Endothelial cell of umbilical vein (primary cell): ENCODE measurements around the gene GARIN1A.

Experiments
- CTCF ChIP-seq, 2 donors: IDR thresholded peaks; 1 replicate in 1 of 2; 2 replicates in 1 of 2; pipeline ENCODE4 v1.5.1; 2011; ENCODE audit warnings: low read length in 2 of 2, mild to moderate bottlenecking in 2 of 2, moderate library complexity in 2 of 2, control low read depth in 1 of 2, inconsistent platforms in 1 of 2, low read depth in 1 of 2; ENCODE audit not compliant: insufficient read depth in 1 of 2; ENCODE audit errors: extremely low read depth in 1 of 2
- EZH2 ChIP-seq: IDR thresholded peaks from 2 replicates; pipeline ENCODE4 v1.6.1; 2012; ENCODE audit warnings: borderline replicate concordance, low read depth, mild to moderate bottlenecking, moderate library complexity, low read length, inconsistent platforms; ENCODE audit not compliant: severe bottlenecking
- FOS ChIP-seq: IDR thresholded peaks from 2 replicates; pipeline ENCODE4 v1.6.1; 2011; ENCODE audit warnings: mild to moderate bottlenecking, low read length, moderate library complexity, borderline replicate concordance; ENCODE audit not compliant: insufficient read depth
- GATA2 ChIP-seq: IDR thresholded peaks from 2 replicates; pipeline ENCODE4 v1.7.0; 2011; ENCODE audit warnings: low read depth, mild to moderate bottlenecking, moderate library complexity, mixed read lengths, low read length; ENCODE audit not compliant: insufficient read length, insufficient read depth
- JUN ChIP-seq: IDR thresholded peaks from 2 replicates; pipeline ENCODE4 v1.6.1; 2011; ENCODE audit warnings: borderline replicate concordance, low read depth; ENCODE audit not compliant: insufficient read length, insufficient read depth
- MAX ChIP-seq: IDR thresholded peaks from 2 replicates; pipeline ENCODE4 v1.6.1; 2011; ENCODE audit not compliant: insufficient read depth, insufficient read length
- MYC ChIP-seq: IDR thresholded peaks from one replicate; pipeline ENCODE4 v1.6.1; 2011; ENCODE audit warnings: mild to moderate bottlenecking, low read depth, low read length
- POLR2A ChIP-seq: IDR thresholded peaks from 2 replicates; pipeline ENCODE4 v1.6.1; 2012; ENCODE audit warnings: low read depth, mild to moderate bottlenecking, control low read depth, low read length
- POLR2AphosphoS5 ChIP-seq: IDR thresholded peaks from 2 replicates; pipeline ENCODE4 v1.6.1; 2012; ENCODE audit warnings: low read depth, mild to moderate bottlenecking, control low read depth, low read length, moderate library complexity; ENCODE audit not compliant: insufficient read depth

GRCh38 chr7:128688492-128688891 lies 16.4 kb downstream of the GARIN1A start:
- TF ChIP-seq POLR2A (no peak), POLR2AphosphoS5 (no peak), CTCF (IDR thresholded peaks at IDR 0.05; ENCODE audit: extremely low read depth in 1 of 2, insufficient read depth in 1 of 2, low read depth in 1 of 2, low read length in 2 of 2) (no peak), EZH2 (no peak), MYC (no peak), MAX (no peak), FOS (no peak), JUN (no peak), GATA2 (no peak)
